BLaER1 treated with 17β-estradiol and CSF1 and Interleukin-3, amounts not matched to agents 10 nM and 100 nM (cell line): ENCODE data around the gene RIMBP3C.
A peak's percentile ranks its signal among the peaks of the same experiment; 100 is the strongest.
"Not testable (repeated sequence)": the region's sequence is repeated elsewhere in the genome, so short reads cannot be mapped to it uniquely, and the experiment has no call there.

Experiments used
- H3K27ac ChIP-seq, 11 experiments: shearing (Covaris generic); formaldehyde crosslinking; 2 replicates each; pipeline ENCODE4 v1.8.1; 2022
- H3K27me3 ChIP-seq, 11 experiments: shearing (Covaris generic); formaldehyde crosslinking; 2 replicates each; pipeline ENCODE4 v1.8.1; 2022
- H3K36me3 ChIP-seq, 11 experiments: shearing (Covaris generic); formaldehyde crosslinking; 2 replicates each; pipeline ENCODE4 v1.8.1; 2022
- H3K4me1 ChIP-seq, 10 experiments: shearing (Covaris generic); formaldehyde crosslinking; 2 replicates each; pipeline ENCODE4 v1.8.1; 2022
- H3K4me2 ChIP-seq, 11 experiments: shearing (Covaris generic); formaldehyde crosslinking; 2 replicates each; pipeline ENCODE4 v1.8.1; 2022
- H3K4me3 ChIP-seq, 10 experiments: shearing (Covaris generic); formaldehyde crosslinking; 2 replicates each; pipeline ENCODE4 v1.8.1; 2022
- H3K9ac ChIP-seq, 11 experiments: shearing (Covaris generic); formaldehyde crosslinking; 2 replicates each; pipeline ENCODE4 v1.8.1; 2022
- H3K9me3 ChIP-seq, 11 experiments: shearing (Covaris generic); formaldehyde crosslinking; replicated peaks in 1 of 11; 2 replicates each; pipeline ENCODE4 v1.8.1; 2022
- H4K20me1 ChIP-seq, 11 experiments: shearing (Covaris generic); formaldehyde crosslinking; 2 replicates each; pipeline ENCODE4 v1.8.1; 2022
- Cebpa-rat ChIP-seq, 11 experiments: shearing (Covaris generic); IDR thresholded peaks; 2 replicates each; pipeline ENCODE4 v1.8.1; 2022

RIMBP3C gene

GRCh38 chr22:21591695-21592094 lies 40.4 kb upstream of the RIMBP3C start:
- H3K9me3 ChIP-seq: no peaks in the 10 kb centered on the region
- peak overlapping the region in 8 of 11 experiments; percentile 30 to 76 (median 60); a peak in 15 of 22 replicates for H3K4me2 ChIP-seq
- no peak for TF ChIP-seq Cebpa-rat (IDR thresholded peaks at IDR 0.05)
- peaks cover 54 to 92% (median 71%) of the 10 kb centered on the region in 11 experiments for H3K36me3 ChIP-seq
- peaks cover 100% of the 10 kb centered on the region in 11 experiments for H4K20me1 ChIP-seq
- H3K4me3 ChIP-seq: no peak overlapping the region
- no peaks in the 10 kb centered on the region for H3K27me3 ChIP-seq
- H3K4me1 ChIP-seq: peaks cover 45 to 71% (median 52%) of the 10 kb centered on the region in 10 experiments
- 0 out of 22 replicates have a peak overlapping the region, but pooled peaks of 1 of the 11 experiments have one; percentile 3 for H3K27ac ChIP-seq
- H3K9ac ChIP-seq: peak overlapping the region in 1 of 11 experiments; percentile 3; a peak in 1 of 22 replicates

GRCh38 chr22:21590809-21591641 lies 39.8 kb upstream of the RIMBP3C start:
- Histone ChIP-seq H3K27ac (peak overlapping the region in 4 of 11 experiments; percentile 2 to 16 (median 4); a peak in 1 of 22 replicates), H3K9me3 (no peaks in the 10 kb centered on the region), H3K27me3 (no peaks in the 10 kb centered on the region), H3K4me1 (peaks cover 45 to 71% (median 58%) of the 10 kb centered on the region in 10 experiments), H3K4me2 (peak overlapping the region; percentile 30 to 76 (median 53)), H4K20me1 (peaks cover 100% of the 10 kb centered on the region in 11 experiments), H3K4me3 (no peak overlapping the region), H3K36me3 (peaks cover 49 to 92% (median 68%) of the 10 kb centered on the region in 11 experiments), H3K9ac (peak overlapping the region in 1 of 11 experiments; percentile 3; a peak in 2 of 22 replicates)
- TF ChIP-seq Cebpa-rat (IDR thresholded peaks at IDR 0.05): no peak

GRCh38 chr22:21589396-21589795 lies 38.1 kb upstream of the RIMBP3C start:
- Histone ChIP-seq H3K9ac (no peak overlapping the region), H3K9me3 (no peaks in the 10 kb centered on the region), H3K27ac (peak overlapping the region in 1 of 11 experiments; percentile 13; a peak in 1 of 22 replicates), H3K27me3 (no peaks in the 10 kb centered on the region), H4K20me1 (peaks cover 100% of the 10 kb centered on the region in 11 experiments), H3K4me2 (peak overlapping the region; percentile 27 to 76 (median 59); a peak in 18 of 22 replicates), H3K4me1 (peaks cover 45 to 83% (median 61%) of the 10 kb centered on the region in 10 experiments), H3K36me3 (peaks cover 37 to 92% (median 68%) of the 10 kb centered on the region in 11 experiments), H3K4me3 (no peak overlapping the region)
- TF ChIP-seq Cebpa-rat (IDR thresholded peaks at IDR 0.05): no peak

GRCh38 chr22:21587803-21588611 lies 36.7 kb upstream of the RIMBP3C start:
- Histone ChIP-seq H3K4me1 (peaks cover 49 to 74% (median 62%) of the 10 kb centered on the region in 10 experiments), H3K9ac (peak overlapping the region in 4 of 11 experiments; percentile 2 to 57 (median 14); a peak in 5 of 22 replicates), H3K4me2 (peak overlapping the region; percentile 38 to 76 (median 57)), H3K27me3 (no peaks in the 10 kb centered on the region), H3K36me3 (peaks cover 30 to 91% (median 65%) of the 10 kb centered on the region in 11 experiments), H3K27ac (peak overlapping the region in 4 of 11 experiments; percentile 0 to 26 (median 14); a peak in 7 of 22 replicates), H4K20me1 (peaks cover 100% of the 10 kb centered on the region in 11 experiments), H3K4me3 (no peak overlapping the region), H3K9me3 (no peaks in the 10 kb centered on the region)
- no peak for TF ChIP-seq Cebpa-rat (IDR thresholded peaks at IDR 0.05)

- H3K9me3 ChIP-seq: no peaks in the 10 kb centered on the region
- no peak overlapping the region for H3K4me3 ChIP-seq
- peaks cover 58 to 74% (median 67%) of the 10 kb centered on the region in 10 experiments for H3K4me1 ChIP-seq
- H3K36me3 ChIP-seq: peaks cover 14 to 92% (median 52%) of the 10 kb centered on the region in 11 experiments; a peak in 21 of 22 replicates
- H3K27me3 ChIP-seq: no peaks in the 10 kb centered on the region
- no peak overlapping the region for H3K9ac ChIP-seq
- H4K20me1 ChIP-seq: peaks cover 100% of the 10 kb centered on the region in 11 experiments
- H3K27ac ChIP-seq: no peak overlapping the region
- H3K4me2 ChIP-seq: no peak overlapping the region
- no peak for TF ChIP-seq Cebpa-rat (IDR thresholded peaks at IDR 0.05)
Observed at GRCh38 chr22:21585389-21585788, 34.1 kb upstream of the RIMBP3C start.

- TF ChIP-seq Cebpa-rat (IDR thresholded peaks at IDR 0.05): no peak
- Histone ChIP-seq H3K4me2 (peak overlapping the region in 6 of 11 experiments; percentile 7 to 40 (median 23); a peak in 6 of 22 replicates), H3K9me3 (no peaks in the 10 kb centered on the region), H4K20me1 (peaks cover 100% of the 10 kb centered on the region in 11 experiments), H3K27me3 (no peaks in the 10 kb centered on the region), H3K4me1 (peaks cover 59 to 74% (median 65%) of the 10 kb centered on the region in 10 experiments), H3K9ac (peak overlapping the region in 3 of 11 experiments; percentile 2 to 13 (median 9); a peak in 2 of 22 replicates), H3K27ac (peak overlapping the region in 1 of 11 experiments; percentile 29; a peak in 1 of 22 replicates), H3K4me3 (no peak overlapping the region), H3K36me3 (peaks cover 14 to 92% (median 47%) of the 10 kb centered on the region in 11 experiments; a peak in 20 of 22 replicates)
Observed at GRCh38 chr22:21582801-21583740, 31.8 kb upstream of the RIMBP3C start.

- Histone ChIP-seq H3K36me3 (peaks cover 23 to 97% (median 57%) of the 10 kb centered on the region in 11 experiments), H4K20me1 (peaks cover 100% of the 10 kb centered on the region in 11 experiments), H3K4me2 (peak overlapping the region in 6 of 11 experiments; percentile 2 to 37 (median 10); a peak in 5 of 22 replicates), H3K4me1 (peaks cover 54 to 76% (median 61%) of the 10 kb centered on the region in 10 experiments), H3K9ac (peak overlapping the region in 1 of 11 experiments; percentile 19; a peak in 1 of 22 replicates)
- H3K4me3 ChIP-seq, H3K27ac ChIP-seq, H3K27me3 ChIP-seq, H3K9me3 ChIP-seq: not testable (repeated sequence)
Observed at GRCh38 chr22:21581009-21581713, 29.9 kb upstream of the RIMBP3C start.

GRCh38 chr22:21580623-21581007 lies 29.4 kb upstream of the RIMBP3C start:
- H3K9me3 ChIP-seq, H3K27me3 ChIP-seq, H3K9ac ChIP-seq, H3K27ac ChIP-seq, H3K4me3 ChIP-seq: not testable (repeated sequence)
- Histone ChIP-seq H3K4me1 (peaks cover 50 to 76% (median 59%) of the 10 kb centered on the region in 10 experiments), H3K36me3 (peaks cover 17 to 97% (median 52%) of the 10 kb centered on the region in 11 experiments), H4K20me1 (peaks cover 100% of the 10 kb centered on the region in 11 experiments), H3K4me2 (0 out of 22 replicates have a peak overlapping the region, but pooled peaks of 1 of the 11 experiments have one; percentile 2)
